Transverse colon (tissue), 4 donors: Measurements from ENCODE around the gene PRCC. TPM values are rescaled to one million over a fixed set of nuclear protein-coding genes. Genes with fewer than 3 reads are reported as not detected.

Experiments used
- DNase-seq: peaks from one replicate; pipeline ENCODE4 v3.0.0-alpha.2; 2019
- H3K27ac ChIP-seq, 4 donors: fragments of 200-600 bp; sonication (generic); 2 replicates each; pipeline ENCODE4 v1.5.1; 2016 to 2018; ENCODE audit warnings: inconsistent platforms in 4 of 4
- H3K27me3 ChIP-seq: fragments of 200-600 bp; sonication (generic); 2 replicates; pipeline ENCODE4 v1.5.1; 2017; ENCODE audit warnings: inconsistent platforms
- H3K36me3 ChIP-seq, 4 donors: fragments of 200-600 bp; sonication (generic); 2 replicates each; pipeline ENCODE4 v1.5.1; 2017 to 2019; ENCODE audit warnings: inconsistent platforms in 4 of 4
- H3K4me1 ChIP-seq, 4 donors: fragments of 200-600 bp; sonication (generic); 2 replicates each; pipeline ENCODE4 v1.5.1; 2017 to 2020; ENCODE audit warnings: inconsistent platforms in 4 of 4
- H3K4me3 ChIP-seq, 4 donors: fragments of 200-600 bp; sonication (generic); 1 replicate in 1 of 4; 2 replicates in 3 of 4; pipeline versions ENCODE4 v1.5.1 to v1.6.1; 2017 to 2019; ENCODE audit warnings: inconsistent platforms in 4 of 4
- H3K9me3 ChIP-seq, 2 donors: fragments of 200-600 bp; sonication (generic); 2 replicates each; pipeline ENCODE4 v1.5.1; 2017 to 2019; ENCODE audit warnings: inconsistent platforms in 2 of 2
- EP300 ChIP-seq: sonication (generic); formaldehyde crosslinking; IDR thresholded peaks from one replicate; pipeline ENCODE4 v1.6.1; 2017; ENCODE audit warnings: antibody characterized with exemption, low read depth
- POLR2A ChIP-seq: fragments of 450-650 bp; IDR thresholded peaks from one replicate; pipeline ENCODE4 v1.6.1; 2016; ENCODE audit warnings: antibody characterized with exemption, mild to moderate bottlenecking, moderate library complexity
- POLR2AphosphoS5 ChIP-seq, 3 donors: sonication (generic); formaldehyde crosslinking; IDR thresholded peaks; one replicate each; pipeline ENCODE4 v1.6.1; 2016; ENCODE audit warnings: antibody characterized with exemption in 3 of 3
- WGBS, 2 donors: methylation state at CpG; one replicate each; pipeline ENCODE4 v1.1.5; 2018; ENCODE audit warnings: low coverage in 1 of 2; 5-methylcytosine and 5-hydroxymethylcytosine counted together
- in situ Hi-C, 4 donors: fragments of 200-750 bp; cut with MboI; loops; one replicate each; pipeline versions ENCODE4 v1.15.0 to v1.15.1; 2017; ENCODE audit warnings: low sequenced_read_pairs in 3 of 4, low pct_ligation_motif_present in 1 of 4, low pct_unique_long_range_greater_than_20kb in 1 of 4
- intact Hi-C: fragments of 100-400 bp; cut with DNase I; formaldehyde crosslinking; loops from one replicate; pipeline ENCODE4 v1.15.1; 2023; ENCODE audit warnings: low total_unique reads
- total RNA-seq, 4 donors: library from RNA; depleted of rRNA; stranded (reverse); fragments of >200 nt; gene quantifications; one replicate each; pipeline ENCODE4 v1.1.0, GENCODE V29; 2016
- TF ChIP-seq, protein P1 (sequence below), 5 experiments: fragments of 200-600 bp in 3 of 5; fragments of 450-650 bp in 2 of 5; sonication (generic) in 3 of 5; IDR thresholded peaks; 1 replicate in 2 of 5; 2 replicates in 3 of 5; pipeline ENCODE4 v1.5.1; 2016 to 2017; ENCODE audit warnings: antibody characterized with exemption in 5 of 5, inconsistent platforms in 3 of 5, mild to moderate bottlenecking in 2 of 5, moderate library complexity in 1 of 5

PRCC gene
- total RNA-seq, 4 donors from 2014 or later, result 15.1 to 69.9 (median 39.4) TPM

DNA sequence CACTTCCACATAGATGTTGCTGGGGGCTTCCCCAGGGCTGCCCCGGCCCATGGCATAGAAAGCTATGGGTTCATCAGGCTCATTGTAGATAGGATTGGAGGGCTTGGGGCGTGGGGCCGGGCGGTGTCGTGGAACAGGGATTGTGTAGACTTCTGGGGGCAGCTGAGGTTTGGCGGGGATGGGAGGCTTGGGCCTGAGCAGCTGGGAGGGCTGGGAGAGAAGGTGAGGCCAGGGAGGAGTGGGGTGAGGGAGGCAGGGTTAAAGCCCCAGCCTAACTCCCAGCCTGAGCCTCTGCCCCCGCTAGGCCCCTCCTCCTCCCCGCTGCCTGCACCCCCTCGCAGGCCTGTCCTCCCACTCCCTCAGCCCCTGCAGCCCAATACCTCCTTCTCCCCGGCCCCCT is 41.9 kb downstream of the PRCC start:
- Histone ChIP-seq H3K36me3 (no peaks in the 10 kb centered on the region), H3K4me3 (no peak overlapping the region), H3K4me1 (peaks cover 13 to 34% (median 16%) of the 10 kb centered on the region in 4 donors), H3K27ac (no peak overlapping the region), H3K27me3 (no peaks in the 10 kb centered on the region), H3K9me3 (no peaks in the 10 kb centered on the region)
- intact Hi-C loops (no loop called here), in situ Hi-C loops (no loop called here)
- WGBS, 2 donors, result 96% methylated on average over 10 of the region's 10 CpGs; no CpG with 5 or more reads in 1 of the 2 donors
- TF ChIP-seq POLR2AphosphoS5 (IDR thresholded peaks at IDR 0.05) (no peak), EP300 (no peak), POLR2A (no peak)
- TF ChIP-seq, protein P1, sequence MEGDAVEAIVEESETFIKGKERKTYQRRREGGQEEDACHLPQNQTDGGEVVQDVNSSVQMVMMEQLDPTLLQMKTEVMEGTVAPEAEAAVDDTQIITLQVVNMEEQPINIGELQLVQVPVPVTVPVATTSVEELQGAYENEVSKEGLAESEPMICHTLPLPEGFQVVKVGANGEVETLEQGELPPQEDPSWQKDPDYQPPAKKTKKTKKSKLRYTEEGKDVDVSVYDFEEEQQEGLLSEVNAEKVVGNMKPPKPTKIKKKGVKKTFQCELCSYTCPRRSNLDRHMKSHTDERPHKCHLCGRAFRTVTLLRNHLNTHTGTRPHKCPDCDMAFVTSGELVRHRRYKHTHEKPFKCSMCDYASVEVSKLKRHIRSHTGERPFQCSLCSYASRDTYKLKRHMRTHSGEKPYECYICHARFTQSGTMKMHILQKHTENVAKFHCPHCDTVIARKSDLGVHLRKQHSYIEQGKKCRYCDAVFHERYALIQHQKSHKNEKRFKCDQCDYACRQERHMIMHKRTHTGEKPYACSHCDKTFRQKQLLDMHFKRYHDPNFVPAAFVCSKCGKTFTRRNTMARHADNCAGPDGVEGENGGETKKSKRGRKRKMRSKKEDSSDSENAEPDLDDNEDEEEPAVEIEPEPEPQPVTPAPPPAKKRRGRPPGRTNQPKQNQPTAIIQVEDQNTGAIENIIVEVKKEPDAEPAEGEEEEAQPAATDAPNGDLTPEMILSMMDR (IDR thresholded peaks at IDR 0.05), result no peak
- no peak for DNase-seq

DNA sequence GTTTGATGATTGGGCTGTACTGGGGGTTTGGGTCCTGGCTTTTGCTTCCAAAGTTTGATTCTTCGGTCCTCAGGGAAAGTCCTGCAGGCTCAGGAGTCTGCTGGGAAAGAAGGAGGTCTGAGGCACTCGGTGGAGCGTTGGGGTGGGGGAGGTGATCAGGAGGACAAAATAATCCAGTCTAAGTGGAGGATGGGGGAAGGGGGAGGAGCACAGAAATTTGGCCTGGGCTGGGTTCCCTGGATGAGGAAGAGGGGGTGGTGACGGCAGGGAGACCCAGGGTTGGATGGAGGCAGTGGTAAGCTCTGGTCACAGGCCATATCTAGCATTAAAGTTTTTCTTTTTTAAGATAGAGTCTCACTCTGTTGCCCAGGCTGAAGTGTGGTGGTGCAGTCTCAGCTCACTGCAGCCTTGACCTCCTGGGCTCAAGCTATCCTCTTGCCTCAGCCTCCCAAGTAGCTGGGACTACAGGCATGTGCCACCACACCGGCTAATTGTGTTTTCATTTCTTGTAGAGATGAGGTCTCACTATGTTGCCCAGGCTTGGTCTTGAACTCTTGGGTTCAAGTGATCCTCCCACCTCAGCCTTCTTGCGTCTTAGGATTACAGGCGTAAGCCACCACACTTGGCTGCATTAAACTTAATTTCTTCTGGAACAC is 42.5 kb downstream of the PRCC start:
- no peak for DNase-seq
- 89 to 100% methylated on average over 3 to 7 of the region's 7 CpGs for WGBS, 2 donors
- intact Hi-C loops, result no loop called here
- Histone ChIP-seq H3K9me3 (no peaks in the 10 kb centered on the region), H3K27ac (no peak overlapping the region), H3K4me3 (no peak overlapping the region), H3K4me1 (peaks cover 15 to 34% (median 19%) of the 10 kb centered on the region in 4 donors), H3K36me3 (no peaks in the 10 kb centered on the region), H3K27me3 (no peaks in the 10 kb centered on the region)
- TF ChIP-seq POLR2AphosphoS5 (IDR thresholded peaks at IDR 0.05), result no peak
- TF ChIP-seq, protein P1 (IDR thresholded peaks at IDR 0.05), result no peak
- no peak for TF ChIP-seq EP300
- in situ Hi-C loops, result no loop called here

DNA sequence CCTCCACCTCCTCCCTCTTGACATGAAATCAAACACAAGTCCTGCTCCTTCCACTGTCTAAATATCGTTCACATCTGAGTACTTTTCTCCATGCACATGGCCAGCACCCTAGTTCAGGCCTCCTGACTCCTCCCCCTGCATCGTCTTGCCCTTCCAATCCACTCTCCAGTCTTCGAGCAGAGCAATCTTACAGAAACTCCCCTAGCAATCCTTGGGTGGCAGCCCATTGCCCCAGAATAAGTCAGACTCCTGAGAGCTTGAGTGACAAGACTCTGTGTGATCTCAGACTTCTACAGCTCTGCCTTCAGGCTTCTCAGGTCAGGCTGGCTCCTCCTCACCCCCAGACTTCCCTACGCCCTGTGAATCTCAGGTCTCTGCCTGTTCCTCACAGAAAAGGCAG is 43.8 kb downstream of the PRCC start:
- H3K4me3 ChIP-seq, result no peak overlapping the region
- no peaks in the 10 kb centered on the region for H3K9me3 ChIP-seq
- TF ChIP-seq POLR2AphosphoS5 (IDR thresholded peaks at IDR 0.05), result no peak
- no peak for TF ChIP-seq EP300
- TF ChIP-seq POLR2A, result no peak
- TF ChIP-seq, protein P1 (IDR thresholded peaks at IDR 0.05), result no peak
- no peak overlapping the region for H3K27ac ChIP-seq
- WGBS, 2 donors, result 53 to 64% methylated on average over 2 to 4 of the region's 4 CpGs
- intact Hi-C loops (no loop called here), in situ Hi-C loops (no loop called here)
- H3K27me3 ChIP-seq, result no peaks in the 10 kb centered on the region
- H3K36me3 ChIP-seq, result no peaks in the 10 kb centered on the region
- H3K4me1 ChIP-seq, result peaks cover 9 to 28% (median 14%) of the 10 kb centered on the region in 4 donors
- no peak for DNase-seq

DNA sequence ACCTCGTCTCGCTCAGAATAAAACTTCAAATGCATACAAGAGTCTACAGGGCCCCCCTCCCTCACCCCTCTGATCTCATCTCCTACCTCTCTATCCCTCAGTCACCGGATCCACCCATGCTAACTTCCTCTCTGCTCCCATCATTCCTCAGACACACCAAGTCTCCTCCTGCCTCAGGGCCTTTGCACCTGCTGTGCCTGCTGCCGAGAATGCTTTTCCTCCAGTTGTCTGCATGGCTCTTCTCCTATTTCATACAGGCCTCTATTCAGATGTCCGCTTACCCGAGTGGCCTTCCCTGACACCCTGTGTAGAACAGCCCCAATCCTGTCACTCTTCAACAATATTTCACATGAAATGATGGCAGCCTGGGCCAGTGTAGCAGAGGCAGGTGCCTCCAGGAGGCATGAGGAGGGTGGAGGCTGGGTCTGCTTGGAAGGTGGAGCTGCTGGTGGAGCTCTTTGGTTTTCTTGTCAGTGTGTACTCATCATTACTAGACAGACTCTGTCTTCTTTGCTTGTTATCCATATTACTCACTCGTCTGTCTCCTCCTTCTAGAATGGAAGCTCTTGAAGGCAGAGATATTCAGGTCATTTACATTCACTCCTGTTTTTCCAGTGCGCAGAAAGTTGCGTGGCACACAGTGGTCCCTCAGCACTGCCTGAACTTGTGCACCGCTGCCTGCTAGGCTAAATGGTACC is 45.1 kb downstream of the PRCC start:
- Histone ChIP-seq H3K27ac (no peak overlapping the region), H3K36me3 (no peaks in the 10 kb centered on the region), H3K9me3 (no peaks in the 10 kb centered on the region), H3K4me3 (no peak overlapping the region), H3K27me3 (no peaks in the 10 kb centered on the region), H3K4me1 (peaks cover 6 to 22% (median 13%) of the 10 kb centered on the region in 4 donors)
- TF ChIP-seq POLR2AphosphoS5 (IDR thresholded peaks at IDR 0.05) (no peak), EP300 (no peak), POLR2A (no peak)
- TF ChIP-seq, protein P1 (IDR thresholded peaks at IDR 0.05), result no peak
- intact Hi-C loops (no loop called here), in situ Hi-C loops (no loop called here)
- DNase-seq, result no peak
- WGBS, 2 donors, result 95 to 98% methylated on average over 8 to 10 of the region's 10 CpGs
